Panc1 (cell line): ENCODE results near the gene PARG. TPM values are rescaled to one million over a fixed set of nuclear protein-coding genes. Genes with fewer than 3 reads are reported as not detected.

Experiments used
- ATAC-seq: fragments of 200-7000 bp; cut with Tn5 transposase; 2 replicates; pipeline ENCODE4 v1.9.1; 2020; ENCODE audit warnings: mild to moderate bottlenecking, moderate library complexity
- BruUV-seq: library from RNA; stranded (reverse); fragments of 400-500 nt; replicated peaks from 2 replicates; lab custom pipeline; 2021; lab: Mats Ljungman, UMichigan
- CTCF ChIA-PET: fragments of 300-600 bp; sonication (Branson Sonifier 250); formaldehyde crosslinking; loops from one replicate; lab custom pipeline; 2022; ENCODE audit warnings: antibody characterized with exemption; lab: Charles Lee
- POLR2A ChIA-PET: fragments of 300-600 bp; sonication (Branson Sonifier 250); formaldehyde crosslinking; loops from one replicate; lab custom pipeline; 2022; ENCODE audit warnings: antibody characterized with exemption; lab: Charles Lee
- DNase-seq: peaks from one replicate; pipeline ENCODE4 v3.0.0-alpha.2; 2010; ENCODE audit warnings: low read depth, low spot score
- H3K27ac ChIP-seq: 2 replicates; pipeline ENCODE4 v1.5.1; 2011; ENCODE audit warnings: mild to moderate bottlenecking, low read length, inconsistent platforms
- H3K27me3 ChIP-seq: fragments of 200-500 bp; sonication (Bioruptor generic); 2 replicates; pipeline ENCODE4 v1.6.0; 2014; ENCODE audit warnings: low read length, inconsistent platforms; ENCODE audit not compliant: control insufficient read depth, insufficient read depth
- H3K36me3 ChIP-seq: fragments of 200-500 bp; sonication (Bioruptor generic); 2 replicates; pipeline ENCODE4 v1.5.1; 2014; ENCODE audit warnings: inconsistent platforms, mild to moderate bottlenecking, low read length, moderate library complexity; ENCODE audit not compliant: control insufficient read depth, insufficient read depth
- H3K4me1 ChIP-seq: 2 replicates; pipeline ENCODE4 v1.5.1; 2011; ENCODE audit warnings: inconsistent platforms, mild to moderate bottlenecking, low read length, moderate library complexity; ENCODE audit not compliant: control insufficient read depth, insufficient read depth
- H3K4me3 ChIP-seq, 2 experiments: 2 replicates each; pipeline ENCODE4 v1.5.1; 2011 to 2012; ENCODE audit warnings: low read depth in 2 of 2, low read length in 2 of 2, mild to moderate bottlenecking in 2 of 2, inconsistent platforms in 1 of 2, moderate library complexity in 1 of 2
- H3K9me3 ChIP-seq: fragments of 200-500 bp; sonication (Bioruptor generic); 2 replicates; pipeline ENCODE4 v1.5.1; 2014; ENCODE audit warnings: low read depth, mild to moderate bottlenecking, inconsistent platforms, low read length, moderate library complexity; ENCODE audit not compliant: control insufficient read depth, insufficient read depth
- CTCF ChIP-seq: fragments of 450-650 bp; IDR thresholded peaks from 2 replicates; pipeline ENCODE4 v1.5.1; 2017; ENCODE audit warnings: mild to moderate bottlenecking
- POLR2AphosphoS5 ChIP-seq: IDR thresholded peaks from 2 replicates; pipeline ENCODE4 v1.6.1; 2012; ENCODE audit warnings: mild to moderate bottlenecking, low read depth, low read length, moderate library complexity
- REST ChIP-seq, 2 experiments: IDR thresholded peaks; 2 replicates each; pipeline ENCODE4 v1.6.1; 2011 to 2012; ENCODE audit warnings: low read depth in 2 of 2, control low read depth in 1 of 2, low read length in 1 of 2, mild to moderate bottlenecking in 1 of 2, moderate library complexity in 1 of 2; ENCODE audit not compliant: insufficient read depth in 1 of 2
- SIN3A ChIP-seq: IDR thresholded peaks from 2 replicates; pipeline ENCODE4 v1.6.1; 2012; ENCODE audit warnings: low read depth, mild to moderate bottlenecking, low read length, moderate library complexity, borderline replicate concordance; ENCODE audit not compliant: insufficient read depth
- TCF7L2 ChIP-seq: IDR thresholded peaks from 2 replicates; pipeline ENCODE4 v1.6.1; 2011; ENCODE audit warnings: mild to moderate bottlenecking, low read depth, low read length, inconsistent platforms
- in situ Hi-C: cut with HindIII; loops from 2 replicates; pipeline ENCODE4 v1.10.0; 2016; ENCODE audit warnings: low sequenced_read_pairs, low pct_unique_long_range_greater_than_20kb
- intact Hi-C: fragments of 100-400 bp; cut with micrococcal nuclease; formaldehyde crosslinking; loops from one replicate; pipeline ENCODE4 v1.10.0; 2022; ENCODE audit not compliant: unreplicated experiment
- total RNA-seq: library from RNA; stranded (reverse); gene quantifications from one replicate; pipeline ENCODE4 v1.2.1, GENCODE V29; 2021; ENCODE audit not compliant: unreplicated experiment

PARG gene
- total RNA-seq, 1 experiment from 2014 or later: 39.9 TPM

DNA sequence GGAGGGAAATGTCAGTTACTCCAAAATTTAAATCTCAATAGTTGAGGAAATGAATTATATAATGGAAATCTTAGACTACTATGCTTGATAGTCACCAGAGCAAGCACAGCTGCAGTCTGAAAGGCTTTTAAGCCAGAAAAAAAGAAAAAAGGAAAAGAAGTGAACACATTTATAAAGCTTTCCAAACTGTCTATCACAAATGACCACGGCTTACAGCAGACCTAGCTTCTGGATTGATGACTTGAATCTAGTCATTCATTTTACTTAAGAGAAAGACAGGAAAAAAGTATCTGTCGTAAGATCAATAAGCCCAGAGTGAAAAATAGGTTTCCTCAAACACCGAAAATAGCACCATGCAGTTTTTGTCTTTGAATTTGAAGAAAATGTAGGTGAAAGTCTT is 111.8 kb downstream of the PARG start:
- no peaks in the 10 kb centered on the region for H3K27me3 ChIP-seq
- no TSS peak for BruUV-seq

GRCh38 chr10:49827297-49827696 is 114.5 kb downstream of the PARG start:
- ATAC-seq (no peak), DNase-seq (no peak)
- Histone ChIP-seq H3K4me3 (no peak overlapping the region), H3K27me3 (no peaks in the 10 kb centered on the region), H3K27ac (no peak overlapping the region), H3K9me3 (no peaks in the 10 kb centered on the region), H3K4me1 (no peaks in the 10 kb centered on the region), H3K36me3 (no peaks in the 10 kb centered on the region)
- no TSS peak for BruUV-seq
- intact Hi-C loops (no loop called here), in situ Hi-C loops (no loop called here)
- ChIA-PET POLR2A (no interaction called here), CTCF (no interaction called here)
- TF ChIP-seq REST (IDR thresholded peaks at IDR 0.05; ENCODE audit: insufficient read depth in 1 of 2, low read depth in 2 of 2, low read length in 1 of 2) (no peak), TCF7L2 (no peak), SIN3A (no peak), POLR2AphosphoS5 (no peak), CTCF (no peak)

More for the DNA sequence above, 111.8 kb downstream of the PARG start:
- CTCF ChIA-PET: no interaction called here
- DNase-seq: no peak
- Histone ChIP-seq H3K9me3 (no peaks in the 10 kb centered on the region), H3K4me1 (no peaks in the 10 kb centered on the region), H3K4me3 (no peak overlapping the region), H3K36me3 (0 out of 2 replicates have a peak, but pooled peaks cover 4% of the 10 kb centered on the region), H3K27ac (no peak overlapping the region)
- POLR2A ChIA-PET: no interaction called here
- ATAC-seq: no peak
- in situ Hi-C loops (no loop called here), intact Hi-C loops (no loop called here)
- TF ChIP-seq TCF7L2 (no peak), REST (IDR thresholded peaks at IDR 0.05; ENCODE audit: insufficient read depth in 1 of 2, low read depth in 2 of 2, low read length in 1 of 2) (no peak), POLR2AphosphoS5 (no peak), SIN3A (no peak), CTCF (no peak)
